Keratinocyte (primary cell): ENCODE results near the gene LCMT1. TPM values are rescaled to one million over a fixed set of nuclear protein-coding genes. Genes with fewer than 3 reads are reported as not detected.

ENCODE experiments used
- DNase-seq: peaks from one replicate; pipeline ENCODE4 v3.0.0-alpha.2; 2011; ENCODE audit warnings: low read depth, missing footprints, low spot score
- FAIRE-seq: peaks from 2 replicates; lab custom pipeline; 2011; peaks lifted over from hg19 to GRCh38; lab: Jason Lieb, UNC
- H2AFZ ChIP-seq: 2 replicates; pipeline ENCODE4 v1.6.0; 2012; ENCODE audit warnings: low read length, control low read depth, inconsistent platforms; ENCODE audit not compliant: control insufficient read depth
- H3K27ac ChIP-seq: 2 replicates; pipeline ENCODE4 v1.5.1; 2011; ENCODE audit warnings: low read length; ENCODE audit not compliant: control insufficient read depth, insufficient read depth
- H3K27me3 ChIP-seq: 3 replicates; pipeline ENCODE4 v1.6.0; 2011; ENCODE audit warnings: low read length; ENCODE audit not compliant: control insufficient read depth, insufficient read depth; ENCODE audit errors: extremely low read depth
- H3K36me3 ChIP-seq, 2 experiments: 2 replicates in 1 of 2; 3 replicates in 1 of 2; pipeline ENCODE4 v1.5.1; 2011; ENCODE audit warnings: low read length in 2 of 2, mild to moderate bottlenecking in 1 of 2; ENCODE audit not compliant: control insufficient read depth in 2 of 2, insufficient read depth in 2 of 2; ENCODE audit errors: extremely low read depth in 1 of 2
- H3K4me1 ChIP-seq: 3 replicates; pipeline ENCODE4 v1.5.1; 2011; ENCODE audit warnings: low read length; ENCODE audit not compliant: control insufficient read depth, insufficient read depth; ENCODE audit errors: extremely low read depth
- H3K4me2 ChIP-seq: 3 replicates; pipeline ENCODE4 v1.6.0; 2011; ENCODE audit warnings: low read depth, low read length; ENCODE audit not compliant: control insufficient read depth, insufficient read depth; ENCODE audit errors: extremely low read depth
- H3K4me3 ChIP-seq, 3 experiments: fragments of 200-600 bp in 1 of 3; sonication (generic) in 1 of 3; 2 replicates in 2 of 3; 3 replicates in 1 of 3; pipeline ENCODE4 v1.5.1; 2011 to 2016; ENCODE audit warnings: low read length in 3 of 3, mild to moderate bottlenecking in 3 of 3, control low read depth in 2 of 3, inconsistent platforms in 1 of 3, low read depth in 1 of 3, mixed read lengths in 1 of 3, mixed run types in 1 of 3, moderate library complexity in 1 of 3; ENCODE audit not compliant: control insufficient read depth in 2 of 3, insufficient read depth in 2 of 3; ENCODE audit errors: extremely low read depth in 1 of 3
- H3K79me2 ChIP-seq: 2 replicates; pipeline ENCODE4 v1.6.0; 2012; ENCODE audit warnings: low read length; ENCODE audit not compliant: control insufficient read depth, insufficient read depth
- H3K9ac ChIP-seq: 3 replicates; pipeline ENCODE4 v1.6.0; 2011; ENCODE audit warnings: low read length; ENCODE audit not compliant: control insufficient read depth, insufficient read depth; ENCODE audit errors: extremely low read depth
- H3K9me1 ChIP-seq: 3 replicates; pipeline ENCODE4 v1.6.0; 2011; ENCODE audit warnings: low read length; ENCODE audit not compliant: control insufficient read depth, insufficient read depth; ENCODE audit errors: extremely low read depth
- H3K9me3 ChIP-seq: 2 replicates; pipeline ENCODE4 v1.5.1; 2012; ENCODE audit warnings: low read depth, low read length; ENCODE audit not compliant: control insufficient read depth
- H4K20me1 ChIP-seq: 3 replicates; pipeline ENCODE4 v1.6.0; 2011; ENCODE audit warnings: low read length; ENCODE audit not compliant: control insufficient read depth, insufficient read depth; ENCODE audit errors: extremely low read depth
- CTCF ChIP-seq, 3 experiments: IDR thresholded peaks in 1 of 3; conservative IDR thresholded peaks in 1 of 3; optimal IDR thresholded peaks in 1 of 3; 2 replicates in 2 of 3; 3 replicates in 1 of 3; pipeline versions ENCODE3 to v1.5.1; 2011; ENCODE audit warnings: low read length in 3 of 3, mild to moderate bottlenecking in 3 of 3, moderate library complexity in 2 of 3, control low read depth in 1 of 3, inconsistent platforms in 1 of 3; ENCODE audit not compliant: insufficient read depth in 2 of 3; ENCODE audit errors: extremely low read depth in 1 of 3
- EZH2 ChIP-seq: IDR thresholded peaks from one replicate; pipeline ENCODE4 v1.6.1; 2012; ENCODE audit warnings: inconsistent platforms, mild to moderate bottlenecking, low read length, moderate library complexity
- dilution Hi-C: fragments of 300-500 bp; cut with MboI; formaldehyde crosslinking; loops from one replicate; pipeline ENCODE4 v1.7.0; 2020; ENCODE audit warnings: low sequenced_read_pairs; ENCODE audit not compliant: extremely low pct_ligation_motif_present
- polyA plus RNA-seq, 5 experiments: library from polyadenylated mRNA; depleted of rRNA in 3 of 5; stranded (reverse) in 3 of 5; stranded (forward) in 1 of 5; unstranded in 1 of 5; fragments of >200 nt; gene quantifications; 1 replicate in 1 of 5; 2 replicates in 3 of 5; 3 replicates in 1 of 5; pipeline versions ENCODE4 v1.2.1 to v1.2.3, GENCODE V29; 2011 to 2012; ENCODE audit warnings: missing spikeins in 2 of 5, low read depth in 1 of 5, low replicate concordance in 1 of 5

LCMT1 gene
- polyA plus RNA-seq, 1 donor (not counting 4 experiments of a cell fraction or from before 2014, with no cell fraction given): 30.3 TPM

GRCh38 chr16:25151996-25152395, 40.5 kb downstream of the LCMT1 start:
- H3K27me3 ChIP-seq: no peaks in the 10 kb centered on the region
- FAIRE-seq (no peak), DNase-seq (no peak)
- H3K4me3 ChIP-seq: no peak overlapping the region
- H3K27ac ChIP-seq: no peak overlapping the region
- H3K9me1 ChIP-seq: no peaks in the 10 kb centered on the region
- no peak overlapping the region for H3K4me2 ChIP-seq
- H3K79me2 ChIP-seq: no peaks in the 10 kb centered on the region
- H2AFZ ChIP-seq: no peak overlapping the region
- no peak overlapping the region for H3K9ac ChIP-seq
- H4K20me1 ChIP-seq: no peaks in the 10 kb centered on the region
- no peaks in the 10 kb centered on the region for H3K4me1 ChIP-seq
- H3K9me3 ChIP-seq: no peaks in the 10 kb centered on the region
- peaks cover 0 to 8% of the 10 kb centered on the region in 2 experiments for H3K36me3 ChIP-seq
- TF ChIP-seq EZH2 (no peak), CTCF (optimal IDR thresholded peaks at IDR 0.05 in 1 of 3, IDR thresholded peaks at IDR 0.05 in 1 of 3, conservative IDR thresholded peaks at IDR 0.05 in 1 of 3; ENCODE audit: extremely low read depth in 1 of 3, insufficient read depth in 2 of 3, low read length in 3 of 3) (no peak)
- dilution Hi-C loops: no loop called here

- Histone ChIP-seq H3K79me2 (no peaks in the 10 kb centered on the region), H3K4me3 (no peak overlapping the region), H3K4me2 (no peak overlapping the region), H3K27ac (no peak overlapping the region), H3K4me1 (no peaks in the 10 kb centered on the region), H4K20me1 (no peaks in the 10 kb centered on the region), H3K9me1 (no peaks in the 10 kb centered on the region), H2AFZ (no peak overlapping the region), H3K36me3 (peaks cover 0 to 1% of the 10 kb centered on the region in 2 experiments), H3K9ac (no peak overlapping the region), H3K27me3 (no peaks in the 10 kb centered on the region), H3K9me3 (no peaks in the 10 kb centered on the region)
- DNase-seq (no peak), FAIRE-seq (no peak)
- no peak for TF ChIP-seq CTCF (optimal IDR thresholded peaks at IDR 0.05 in 1 of 3, IDR thresholded peaks at IDR 0.05 in 1 of 3, conservative IDR thresholded peaks at IDR 0.05 in 1 of 3; ENCODE audit: extremely low read depth in 1 of 3, insufficient read depth in 2 of 3, low read length in 3 of 3)
- dilution Hi-C loops: no loop called here
Measured at GRCh38 chr16:25155553-25156460, 44.3 kb downstream of the LCMT1 start.
